Thymus (tissue), 11 donors: Measurements from ENCODE around the gene VWDE. TPM values are rescaled to one million over a fixed set of nuclear protein-coding genes. Genes with fewer than 3 reads are reported as not detected.

Source experiments
- DNase-seq, 9 donors: peaks; one replicate each; pipeline ENCODE4 v3.0.0-alpha.2; 2013; ENCODE audit warnings: low spot score in 9 of 9, low read depth in 6 of 9, missing footprints in 1 of 9
- H3K27ac ChIP-seq, 2 donors: one replicate each; pipeline ENCODE4 v1.5.1; 2013; ENCODE audit warnings: control low read depth in 1 of 2, low read depth in 1 of 2, low read length in 1 of 2, mild to moderate bottlenecking in 1 of 2, moderate library complexity in 1 of 2
- H3K27me3 ChIP-seq, 2 donors: one replicate each; pipeline ENCODE4 v1.5.1; 2013; ENCODE audit warnings: low read length in 1 of 2; ENCODE audit not compliant: control insufficient read depth in 2 of 2, insufficient read depth in 1 of 2
- H3K36me3 ChIP-seq, 2 donors: one replicate each; pipeline ENCODE4 v1.5.1; 2013; ENCODE audit warnings: low read length in 1 of 2, mild to moderate bottlenecking in 1 of 2, moderate library complexity in 1 of 2; ENCODE audit not compliant: control insufficient read depth in 2 of 2, insufficient read depth in 2 of 2
- H3K4me1 ChIP-seq, 2 donors: one replicate each; pipeline ENCODE4 v1.5.1; 2013; ENCODE audit warnings: low read length in 2 of 2; ENCODE audit not compliant: control insufficient read depth in 2 of 2, insufficient read depth in 2 of 2
- H3K4me3 ChIP-seq, 2 donors: one replicate each; pipeline ENCODE4 v1.5.1; 2013; ENCODE audit warnings: low read length in 2 of 2, control low read depth in 1 of 2, mild to moderate bottlenecking in 1 of 2
- H3K9me3 ChIP-seq, 2 donors: one replicate each; pipeline ENCODE4 v1.5.1; 2013; ENCODE audit warnings: low read length in 1 of 2, mild to moderate bottlenecking in 1 of 2; ENCODE audit not compliant: control insufficient read depth in 2 of 2, insufficient read depth in 1 of 2
- WGBS: extraction: QIAGEN DNeasy Blood & Tissue Kit; methylation state at CpG from one replicate; pipeline ENCODE4 v1.1.7; 2013; 5-methylcytosine and 5-hydroxymethylcytosine counted together
- polyA plus RNA-seq: library from polyadenylated mRNA; stranded (reverse); fragments of 200-250 nt; gene quantifications from one replicate; pipeline ENCODE4 v1.2.3, GENCODE V29; 2013
- total RNA-seq: library from RNA; stranded (reverse); fragments of 120-200 nt; gene quantifications from one replicate; pipeline ENCODE4 v1.2.4, GENCODE V29; 2013
- donor health status: healthy.

The VWDE gene
- total and polyA plus RNA-seq, 2 donors, result 0.23 to 0.90 TPM

DNA sequence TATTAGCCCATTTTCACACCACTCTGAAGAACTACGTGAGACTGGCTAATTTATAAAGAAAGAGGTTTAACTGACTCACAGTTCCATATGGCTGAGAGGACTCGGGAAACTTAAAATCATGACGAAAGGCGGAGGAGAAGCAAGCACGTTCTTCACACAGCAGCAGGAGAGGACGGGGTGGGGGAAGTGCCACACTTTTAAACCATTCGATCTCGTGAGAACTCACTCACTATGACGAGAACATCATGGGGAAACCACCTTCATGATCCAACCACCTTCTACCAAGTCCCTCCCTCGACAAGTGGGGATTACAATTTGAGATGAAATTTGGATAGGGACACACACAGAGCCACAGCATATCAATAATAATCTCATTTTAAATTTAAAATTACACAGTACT lies 80.2 kb downstream of the VWDE start:
- Histone ChIP-seq H3K9me3 (no peaks in the 10 kb centered on the region), H3K4me1 (no peaks in the 10 kb centered on the region), H3K4me3 (no peak overlapping the region), H3K36me3 (no peaks in the 10 kb centered on the region), H3K27me3 (no peaks in the 10 kb centered on the region), H3K27ac (no peak overlapping the region)
- 89% methylated on average over 10 of the region's 10 CpGs for WGBS
- DNase-seq, result no peak

- no peaks in the 10 kb centered on the region for H3K9me3 ChIP-seq
- no peaks in the 10 kb centered on the region for H3K4me1 ChIP-seq
- H3K4me3 ChIP-seq, result no peak overlapping the region
- 89% methylated on average over 3 of the region's 3 CpGs for WGBS
- DNase-seq, result no peak
- H3K36me3 ChIP-seq, result no peaks in the 10 kb centered on the region
- no peak overlapping the region for H3K27ac ChIP-seq
- H3K27me3 ChIP-seq, result no peaks in the 10 kb centered on the region
Measured at GRCh38 chr7:12322903-12323300, 80.8 kb downstream of the VWDE start.

- WGBS, result 75% methylated on average over 5 of the region's 5 CpGs
- no peaks in the 10 kb centered on the region for H3K9me3 ChIP-seq
- no peaks in the 10 kb centered on the region for H3K27me3 ChIP-seq
- no peaks in the 10 kb centered on the region for H3K4me1 ChIP-seq
- H3K27ac ChIP-seq, result no peak overlapping the region
- DNase-seq, result peak in 4 of 9 donors; percentile 1 to 20 (median 8)
- no peak overlapping the region for H3K4me3 ChIP-seq
- no peaks in the 10 kb centered on the region for H3K36me3 ChIP-seq
Measured at GRCh38 chr7:12322284-12322902, 81.3 kb downstream of the VWDE start.

GRCh38 chr7:12320987-12321647 lies 82.5 kb downstream of the VWDE start:
- Histone ChIP-seq H3K27me3 (no peaks in the 10 kb centered on the region), H3K27ac (no peak overlapping the region), H3K36me3 (no peaks in the 10 kb centered on the region), H3K9me3 (no peaks in the 10 kb centered on the region), H3K4me1 (no peaks in the 10 kb centered on the region), H3K4me3 (no peak overlapping the region)
- DNase-seq, result no peak
- 89% methylated on average over 2 of the region's 2 CpGs for WGBS

DNA sequence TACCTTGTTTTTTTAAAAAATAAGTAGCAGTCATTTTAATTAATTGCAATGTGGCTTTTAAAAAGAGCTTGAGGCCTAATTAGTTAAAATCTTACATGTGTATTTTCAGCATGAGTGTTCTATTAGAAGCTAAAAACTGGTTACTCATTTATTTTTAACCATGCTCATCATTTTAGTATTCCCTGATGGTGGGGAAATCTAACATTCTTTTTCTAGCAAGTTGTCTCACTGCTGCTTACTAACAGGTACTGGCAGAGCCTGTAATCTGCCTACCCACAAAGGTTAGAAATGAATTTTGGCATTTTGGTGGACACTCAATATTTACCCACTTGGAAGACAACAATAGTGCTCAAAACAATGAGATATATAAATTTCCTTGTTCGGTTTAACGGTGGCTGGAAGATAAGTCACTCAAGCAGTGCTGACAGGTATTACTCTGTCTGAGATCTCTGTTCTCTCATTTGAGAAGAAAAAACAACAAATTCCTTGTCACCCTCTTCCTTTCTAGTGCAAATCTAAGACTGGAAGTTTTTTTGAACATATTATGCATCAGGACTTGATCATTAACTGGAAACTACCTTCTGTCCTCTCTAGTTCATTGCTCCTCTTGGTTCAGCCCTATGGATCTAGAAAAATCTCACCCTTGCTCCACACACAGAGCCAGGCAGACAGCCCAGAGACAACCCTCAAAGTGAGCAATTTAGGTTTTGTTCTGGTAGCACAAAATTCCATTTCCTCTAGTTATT lies 83.3 kb downstream of the VWDE start:
- WGBS, result 97% methylated on average over 2 of the region's 2 CpGs

GRCh38 chr7:12317675-12318074 lies 86.0 kb downstream of the VWDE start:
- Histone ChIP-seq H3K27ac (no peak overlapping the region), H3K27me3 (no peaks in the 10 kb centered on the region), H3K36me3 (no peaks in the 10 kb centered on the region), H3K4me3 (no peak overlapping the region), H3K9me3 (no peaks in the 10 kb centered on the region), H3K4me1 (no peaks in the 10 kb centered on the region)
- DNase-seq, result no peak
- WGBS, result 93% methylated on average over 1 of the region's 1 CpG

More for the DNA sequence above, 83.3 kb downstream of the VWDE start:
- no peaks in the 10 kb centered on the region for H3K36me3 ChIP-seq
- DNase-seq, result no peak
- no peaks in the 10 kb centered on the region for H3K4me1 ChIP-seq
- no peaks in the 10 kb centered on the region for H3K27me3 ChIP-seq
- no peak overlapping the region for H3K27ac ChIP-seq
- H3K4me3 ChIP-seq, result no peak overlapping the region
- no peaks in the 10 kb centered on the region for H3K9me3 ChIP-seq

GRCh38 chr7:12316925-12317324 lies 86.7 kb downstream of the VWDE start:
- H3K4me3 ChIP-seq, result no peak overlapping the region
- no peak for DNase-seq
- no peaks in the 10 kb centered on the region for H3K27me3 ChIP-seq
- 96% methylated on average over 3 of the region's 3 CpGs for WGBS
- no peaks in the 10 kb centered on the region for H3K4me1 ChIP-seq
- H3K27ac ChIP-seq, result no peak overlapping the region
- H3K36me3 ChIP-seq, result no peaks in the 10 kb centered on the region
- H3K9me3 ChIP-seq, result no peaks in the 10 kb centered on the region

GRCh38 chr7:12315049-12315448 lies 88.6 kb downstream of the VWDE start:
- Histone ChIP-seq H3K36me3 (no peaks in the 10 kb centered on the region), H3K4me3 (no peak overlapping the region), H3K27ac (no peak overlapping the region), H3K4me1 (no peaks in the 10 kb centered on the region), H3K27me3 (no peaks in the 10 kb centered on the region), H3K9me3 (no peaks in the 10 kb centered on the region)
- no peak for DNase-seq

- Histone ChIP-seq H3K27ac (no peak overlapping the region), H3K4me1 (no peaks in the 10 kb centered on the region), H3K9me3 (no peaks in the 10 kb centered on the region), H3K36me3 (no peaks in the 10 kb centered on the region), H3K27me3 (no peaks in the 10 kb centered on the region), H3K4me3 (no peak overlapping the region)
- DNase-seq, result no peak
Measured at GRCh38 chr7:12314199-12314598, 89.5 kb downstream of the VWDE start.
